GM20000 (cell line): Measurements from ENCODE around the gene GRK4.

ENCODE experiments used
- DNase-seq: peaks from one replicate; pipeline ENCODE4 v3.0.0; 2012; ENCODE audit warnings: low spot score
- TF ChIP-seq, protein P1 (sequence below): IDR thresholded peaks from 2 replicates; pipeline ENCODE4 v1.5.1; 2012; ENCODE audit warnings: mild to moderate bottlenecking, control low read depth; ENCODE audit errors: extremely low read depth, missing control alignments

GRK4 gene

GRCh38 chr4:3021127-3021526, 57.8 kb downstream of the GRK4 start:
- DNase-seq: no peak
- TF ChIP-seq, protein P1, sequence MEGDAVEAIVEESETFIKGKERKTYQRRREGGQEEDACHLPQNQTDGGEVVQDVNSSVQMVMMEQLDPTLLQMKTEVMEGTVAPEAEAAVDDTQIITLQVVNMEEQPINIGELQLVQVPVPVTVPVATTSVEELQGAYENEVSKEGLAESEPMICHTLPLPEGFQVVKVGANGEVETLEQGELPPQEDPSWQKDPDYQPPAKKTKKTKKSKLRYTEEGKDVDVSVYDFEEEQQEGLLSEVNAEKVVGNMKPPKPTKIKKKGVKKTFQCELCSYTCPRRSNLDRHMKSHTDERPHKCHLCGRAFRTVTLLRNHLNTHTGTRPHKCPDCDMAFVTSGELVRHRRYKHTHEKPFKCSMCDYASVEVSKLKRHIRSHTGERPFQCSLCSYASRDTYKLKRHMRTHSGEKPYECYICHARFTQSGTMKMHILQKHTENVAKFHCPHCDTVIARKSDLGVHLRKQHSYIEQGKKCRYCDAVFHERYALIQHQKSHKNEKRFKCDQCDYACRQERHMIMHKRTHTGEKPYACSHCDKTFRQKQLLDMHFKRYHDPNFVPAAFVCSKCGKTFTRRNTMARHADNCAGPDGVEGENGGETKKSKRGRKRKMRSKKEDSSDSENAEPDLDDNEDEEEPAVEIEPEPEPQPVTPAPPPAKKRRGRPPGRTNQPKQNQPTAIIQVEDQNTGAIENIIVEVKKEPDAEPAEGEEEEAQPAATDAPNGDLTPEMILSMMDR: no peak

DNA sequence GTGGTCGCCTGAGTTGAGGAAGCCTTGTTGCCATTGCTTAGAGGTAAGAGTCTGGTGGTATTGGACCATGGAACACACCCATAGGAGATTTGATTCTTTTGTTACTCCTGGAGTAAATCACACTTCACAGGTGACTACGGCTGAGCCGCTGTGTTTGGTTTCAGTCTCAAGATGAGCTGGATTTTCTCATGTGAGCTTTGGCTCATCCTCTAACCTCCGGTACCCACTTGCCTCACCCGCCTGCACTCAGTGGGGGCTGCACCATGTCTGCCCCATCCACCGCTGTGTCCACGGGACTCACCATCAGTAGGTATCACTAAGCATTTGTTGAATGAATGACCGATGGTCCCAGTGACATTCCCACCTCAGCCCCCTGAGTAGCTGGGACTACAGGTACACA, 58.3 kb downstream of the GRK4 start:
- TF ChIP-seq, protein P1: no peak
- DNase-seq: no peak

GRCh38 chr4:3022112-3022511, 58.7 kb downstream of the GRK4 start:
- TF ChIP-seq, protein P1: no peak
- DNase-seq: no peak

DNA sequence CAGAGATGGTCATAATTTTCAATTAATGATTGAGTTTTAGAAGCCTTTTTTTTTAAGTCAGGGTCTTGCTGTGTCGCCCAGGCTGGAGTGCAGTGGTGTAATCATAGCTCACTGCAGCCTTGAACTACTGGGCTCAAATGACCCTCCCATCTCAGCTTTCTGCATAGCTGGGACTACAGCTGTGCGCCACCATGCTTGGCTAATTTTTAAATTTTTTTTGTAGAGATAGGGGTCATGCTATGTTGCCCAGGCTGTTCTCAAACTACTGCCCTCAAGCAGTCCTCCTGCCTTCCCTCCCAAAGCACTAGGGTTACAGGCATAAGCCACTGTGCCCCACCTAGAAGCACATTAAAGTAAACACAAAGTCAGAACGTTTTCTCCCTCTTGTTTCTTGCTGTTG, 59.3 kb downstream of the GRK4 start:
- TF ChIP-seq, protein P1: no peak
- DNase-seq: no peak

DNA sequence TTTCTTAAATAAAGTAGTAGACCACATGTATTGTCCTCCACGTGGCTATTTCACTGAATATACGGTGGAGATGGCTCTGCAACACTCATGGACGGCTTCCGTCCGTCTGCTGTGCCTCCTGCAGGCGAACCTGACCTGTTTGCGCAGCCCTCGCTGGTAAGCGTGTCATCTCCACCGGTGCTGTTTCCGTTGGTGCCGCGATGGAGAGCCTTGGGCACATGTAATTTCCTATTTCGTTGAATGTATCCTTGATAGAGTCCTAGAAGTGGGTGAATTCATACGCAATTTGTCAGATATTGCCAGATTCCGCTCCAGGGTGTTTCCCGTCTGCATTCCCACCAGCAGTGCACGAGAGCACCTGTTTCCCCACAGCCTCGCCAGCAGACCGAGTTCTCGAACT, 62.5 kb downstream of the GRK4 start:
- TF ChIP-seq, protein P1: no peak
- no peak for DNase-seq

DNA sequence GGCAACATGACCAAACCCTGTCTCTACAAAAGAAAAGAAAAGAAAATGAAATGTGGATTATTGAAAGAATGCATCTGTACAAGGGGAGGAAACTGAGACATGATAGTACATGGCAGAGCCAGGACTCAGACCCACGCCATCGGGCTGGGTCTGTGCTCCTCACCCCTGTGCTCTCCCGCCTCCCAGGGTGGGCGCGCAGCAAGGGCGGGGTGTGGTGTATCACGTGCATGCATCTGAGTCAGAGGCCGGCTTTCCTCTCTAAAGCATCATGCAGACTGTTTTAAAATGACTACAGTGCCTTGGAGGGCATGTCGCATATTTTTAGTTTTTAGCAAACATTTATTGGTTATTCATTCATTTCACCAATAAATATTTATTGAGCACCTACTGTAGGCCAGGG, 63.2 kb downstream of the GRK4 start:
- DNase-seq: no peak
- TF ChIP-seq, protein P1: no peak

- no peak for DNase-seq
- TF ChIP-seq, protein P1: no peak
Observed at GRCh38 chr4:3029464-3029863, 66.1 kb downstream of the GRK4 start.
